Measurements from ENCODE around the gene DBF4B.
"Not testable (repeated sequence)": the region's sequence is repeated elsewhere in the genome, so short reads cannot be mapped to it uniquely, and the experiment has no call there.

Gene DBF4B

DNA sequence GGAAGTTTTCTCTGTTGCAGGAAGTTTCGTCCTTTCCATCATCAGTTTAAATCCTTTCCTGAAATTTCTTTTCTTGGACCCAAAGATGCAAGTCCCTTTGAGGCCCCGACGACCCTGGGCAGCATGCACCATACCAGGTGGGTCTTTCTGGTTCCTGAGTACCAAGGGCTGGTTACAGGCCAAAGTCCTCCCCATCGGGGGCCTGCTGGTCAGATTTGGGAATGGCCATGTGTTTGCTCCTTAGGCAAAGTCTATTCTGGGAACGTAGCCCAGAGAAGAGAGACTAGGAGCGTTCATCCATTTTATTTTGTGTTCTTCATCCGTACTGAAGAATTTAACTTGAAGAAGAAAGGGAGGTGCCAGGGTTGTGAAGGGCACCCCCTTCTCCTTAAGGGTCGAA is 32.9 kb downstream of the DBF4B start:
- DNase-seq (ENCODE audit: low read depth in 1 of 2, low spot score in 1 of 2), result no peak
- in situ Hi-C loops (cut with HindIII; ENCODE audit: low pct_unique_long_range_greater_than_20kb, low sequenced_read_pairs), result no loop called here
- TF ChIP-seq JUND (IDR thresholded peaks at IDR 0.05; ENCODE audit: low read depth), result no peak

DNA sequence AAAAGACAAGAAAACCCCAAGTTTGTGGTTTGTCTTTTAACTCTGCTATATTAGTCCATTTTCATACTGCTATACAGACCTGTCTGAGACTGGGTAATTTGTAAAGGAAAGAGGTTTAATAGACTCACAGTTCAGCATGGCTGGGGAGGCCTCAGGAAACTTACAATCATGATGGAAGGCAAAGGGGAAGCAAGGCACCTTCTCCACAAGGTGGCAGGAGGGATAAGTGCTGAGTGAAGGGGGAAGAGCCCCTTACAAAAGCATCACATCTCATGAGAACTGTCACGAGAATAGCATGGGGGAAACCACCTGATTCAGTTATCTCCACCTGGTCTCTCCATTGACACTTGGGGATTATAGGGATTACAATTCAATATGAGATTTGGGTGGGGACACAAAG is 36.8 kb downstream of the DBF4B start:
- no peak for TF ChIP-seq JUND (IDR thresholded peaks at IDR 0.05; ENCODE audit: low read depth)
- DNase-seq (ENCODE audit: low read depth in 1 of 2, low spot score in 1 of 2), result no peak
- in situ Hi-C loops (cut with HindIII; ENCODE audit: low pct_unique_long_range_greater_than_20kb, low sequenced_read_pairs), result no loop called here

DNA sequence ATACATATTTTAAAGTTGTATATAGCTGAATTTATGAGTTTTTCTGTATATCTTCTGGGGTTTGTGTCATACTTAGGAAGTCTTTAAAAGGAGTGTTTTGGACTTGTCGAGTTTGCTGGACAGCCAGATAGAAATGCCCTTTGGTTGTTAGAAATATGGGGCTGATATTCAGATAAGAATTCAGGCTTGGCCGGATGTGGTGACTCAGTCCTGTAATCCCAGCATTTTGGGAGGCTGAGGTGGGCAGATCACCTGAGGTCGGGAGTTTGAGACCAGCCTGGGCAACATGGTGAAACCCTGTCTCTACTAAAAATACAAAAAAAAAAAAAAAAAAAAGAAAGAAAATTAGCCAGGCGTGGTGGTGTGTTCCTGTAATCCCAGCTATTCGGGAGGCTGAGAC is 37.3 kb downstream of the DBF4B start:
- DNase-seq (ENCODE audit: low read depth in 1 of 2, low spot score in 1 of 2); in situ Hi-C loops (cut with HindIII; ENCODE audit: low pct_unique_long_range_greater_than_20kb, low sequenced_read_pairs): not testable (repeated sequence)

DNA sequence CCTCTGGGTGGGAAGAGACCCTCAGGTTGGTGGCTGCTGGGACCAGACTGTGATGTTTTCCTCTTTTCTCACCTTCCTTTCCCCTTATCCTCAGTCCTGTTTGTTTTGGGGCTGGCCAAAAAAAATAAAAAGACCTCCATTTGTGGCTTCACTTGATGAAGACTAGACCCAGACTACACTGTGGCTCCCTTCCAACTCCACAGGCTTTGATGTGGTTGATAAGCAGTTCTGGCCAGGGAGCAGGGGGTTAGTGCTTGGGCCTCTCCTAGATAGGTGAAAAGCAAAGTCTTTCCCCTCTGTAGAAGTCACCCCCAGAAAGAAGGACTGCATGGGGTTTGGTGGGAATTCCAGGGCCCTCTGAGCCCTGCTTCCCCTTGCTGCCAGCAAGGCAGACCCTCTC is 39.1 kb downstream of the DBF4B start:
- in situ Hi-C loops (cut with HindIII; ENCODE audit: low pct_unique_long_range_greater_than_20kb, low sequenced_read_pairs), result no loop called here
- DNase-seq (ENCODE audit: low read depth in 1 of 2, low spot score in 1 of 2), result no peak
- TF ChIP-seq JUND (IDR thresholded peaks at IDR 0.05; ENCODE audit: low read depth), result no peak

DNA sequence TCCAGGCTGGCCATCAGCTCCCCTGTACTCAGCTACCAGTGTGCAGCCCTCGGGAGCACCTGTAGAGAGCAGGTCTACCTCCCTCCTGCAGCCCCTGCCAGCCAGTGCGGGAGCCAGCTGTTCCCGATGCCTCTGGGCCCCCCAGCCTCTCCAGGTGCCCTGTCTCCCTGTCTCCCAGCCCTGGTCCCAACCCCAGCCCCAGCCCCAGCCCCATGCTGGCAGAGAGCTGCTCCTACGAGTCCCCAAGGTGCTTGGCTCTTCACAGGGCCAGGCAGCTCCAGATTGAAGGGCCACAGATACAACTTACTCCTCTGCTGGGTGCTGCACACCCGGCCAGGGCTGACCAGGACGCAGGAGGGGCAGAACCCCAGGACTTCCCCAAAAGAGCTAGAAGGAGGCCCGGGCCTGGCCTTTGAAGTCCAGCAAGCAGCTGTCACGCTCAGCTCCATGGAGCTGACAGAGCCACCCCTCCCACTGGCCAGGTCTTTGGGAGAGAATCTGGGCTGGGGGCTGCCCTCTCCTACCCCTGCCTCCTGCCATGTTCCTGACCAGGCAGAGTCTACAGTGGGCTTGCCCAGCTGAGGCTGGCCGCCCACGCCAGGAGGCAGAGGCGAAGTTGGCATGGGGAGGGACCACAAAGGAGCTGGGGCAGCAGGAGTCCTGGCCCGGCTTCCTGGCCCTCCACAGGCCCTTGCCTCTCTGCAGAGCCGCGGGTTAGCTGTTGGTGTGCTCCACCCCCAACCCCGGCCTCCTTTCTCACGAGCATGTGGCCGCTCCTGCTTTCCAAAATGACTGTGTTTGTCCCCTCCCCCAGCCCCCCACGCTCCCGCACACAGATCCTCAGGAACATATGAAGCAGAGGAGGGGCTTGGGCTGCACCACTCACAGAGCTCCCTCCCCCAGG is 40.9 kb downstream of the DBF4B start:
- TF ChIP-seq JUND (IDR thresholded peaks at IDR 0.05; ENCODE audit: low read depth), result no peak
- in situ Hi-C loops (cut with HindIII; ENCODE audit: low pct_unique_long_range_greater_than_20kb, low sequenced_read_pairs), result no loop called here
- no peak for DNase-seq (ENCODE audit: low read depth in 1 of 2, low spot score in 1 of 2)

DNA sequence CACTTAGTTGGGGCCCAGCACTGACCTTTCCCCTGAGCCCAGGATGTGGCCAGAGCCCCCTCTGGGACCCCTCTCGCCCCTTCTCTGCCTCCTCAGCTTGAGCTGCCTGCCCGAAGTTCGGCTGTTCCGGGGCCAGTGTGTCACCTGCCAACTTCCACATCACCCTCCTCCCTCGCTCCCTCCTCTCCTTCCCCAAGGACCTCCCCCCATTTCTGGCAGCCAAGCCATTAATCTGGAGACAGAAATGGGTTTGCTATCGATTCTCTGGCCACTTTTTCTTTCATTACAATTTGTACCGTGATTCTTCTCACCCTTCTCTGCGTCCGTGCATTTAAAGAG is 41.5 kb downstream of the DBF4B start:
- no peak for DNase-seq (ENCODE audit: low read depth in 1 of 2, low spot score in 1 of 2)
- TF ChIP-seq JUND (IDR thresholded peaks at IDR 0.05; ENCODE audit: low read depth), result no peak
- in situ Hi-C loops (cut with HindIII; ENCODE audit: low pct_unique_long_range_greater_than_20kb, low sequenced_read_pairs), result no loop called here

DNA sequence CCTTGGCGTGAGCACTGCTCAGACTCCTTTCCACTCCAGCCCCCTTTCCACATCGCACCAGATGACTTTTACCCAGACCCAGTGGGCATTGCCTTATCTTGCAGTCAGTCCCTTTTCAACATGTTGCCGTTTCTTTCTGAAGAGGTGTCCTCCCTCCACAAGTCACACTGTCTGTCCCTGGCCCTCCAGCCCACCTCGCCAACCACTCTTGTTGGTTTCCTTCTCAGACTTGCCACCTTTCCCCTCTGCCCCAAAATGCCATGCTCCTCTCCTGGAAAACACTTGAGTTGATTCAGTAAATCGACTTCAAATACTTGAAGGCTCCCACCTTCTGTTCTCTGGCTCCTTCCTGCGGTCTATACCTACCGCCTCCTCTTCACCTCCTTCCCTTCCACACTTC is 42.9 kb downstream of the DBF4B start:
- DNase-seq (ENCODE audit: low read depth in 1 of 2, low spot score in 1 of 2), result no peak
- no peak for TF ChIP-seq JUND (IDR thresholded peaks at IDR 0.05; ENCODE audit: low read depth)
- in situ Hi-C loops (cut with HindIII; ENCODE audit: low pct_unique_long_range_greater_than_20kb, low sequenced_read_pairs), result no loop called here

DNA sequence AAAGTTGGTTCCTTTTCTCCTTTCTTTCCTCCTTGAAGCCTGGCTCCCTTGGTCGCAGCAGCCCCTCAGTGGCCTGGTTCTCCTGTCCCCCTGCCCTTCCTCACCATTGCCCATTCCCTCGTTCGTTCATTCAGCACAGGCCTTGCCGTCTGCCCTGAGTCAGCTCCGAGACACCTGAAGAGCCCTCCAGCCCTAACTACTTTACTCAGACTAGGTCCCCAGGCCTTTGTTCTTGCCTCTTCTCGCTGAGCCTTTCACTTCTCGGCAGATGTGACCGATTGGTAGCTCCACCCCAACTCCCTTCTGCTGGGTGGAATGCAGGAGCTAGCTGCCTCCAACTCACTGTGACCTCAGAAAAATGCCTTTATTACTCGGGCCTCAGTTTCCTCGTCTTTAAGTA is 43.3 kb downstream of the DBF4B start:
- no peak for TF ChIP-seq JUND (IDR thresholded peaks at IDR 0.05; ENCODE audit: low read depth)
- no peak for DNase-seq (ENCODE audit: low read depth in 1 of 2, low spot score in 1 of 2)
- in situ Hi-C loops (cut with HindIII; ENCODE audit: low pct_unique_long_range_greater_than_20kb, low sequenced_read_pairs), result no loop called here

DNA sequence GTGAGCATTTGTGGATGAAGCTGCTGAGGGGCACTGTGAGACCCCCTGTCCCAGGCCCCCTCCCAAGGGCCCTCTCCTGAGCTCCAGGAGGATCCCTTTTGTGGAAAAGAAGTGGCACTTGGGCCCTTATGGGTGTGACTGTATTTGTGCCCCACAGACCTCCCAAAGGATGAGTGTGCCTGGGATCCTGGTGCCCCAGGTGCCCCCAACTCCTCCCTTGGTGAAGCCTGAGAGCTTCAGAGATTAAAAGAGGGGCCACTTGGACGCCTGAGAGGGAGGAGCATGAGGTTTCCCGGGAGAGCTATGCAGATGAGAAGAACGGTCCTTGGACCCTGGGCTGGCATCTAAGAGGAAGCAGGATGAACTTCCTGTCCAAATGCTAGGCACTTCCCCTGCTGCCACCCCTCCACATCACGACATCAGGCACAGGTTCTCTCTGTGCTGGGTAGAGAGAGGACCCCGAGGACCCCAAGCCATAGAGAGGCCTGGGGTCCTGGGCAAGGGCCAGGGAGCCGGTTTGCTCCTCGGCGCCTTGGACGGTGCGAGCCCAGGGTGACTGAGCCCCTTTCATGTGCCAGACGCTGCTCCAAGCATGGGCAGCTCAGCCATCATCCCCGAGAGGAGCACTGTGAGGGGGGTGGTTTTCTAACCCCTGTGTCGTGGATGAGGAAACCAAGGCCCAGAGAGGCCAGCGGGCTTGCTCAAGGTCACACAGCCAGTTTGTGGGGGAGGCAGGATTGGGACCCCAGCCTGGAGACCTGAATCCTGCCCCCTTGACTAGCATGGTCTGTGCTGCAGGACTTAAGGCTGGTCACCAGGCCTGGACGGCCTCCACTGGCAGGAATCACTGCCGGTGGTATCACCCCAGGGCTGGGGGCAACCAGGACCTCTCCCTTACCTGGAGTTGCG is 44.7 kb downstream of the DBF4B start:
- no peak for TF ChIP-seq JUND (IDR thresholded peaks at IDR 0.05; ENCODE audit: low read depth)
- DNase-seq (ENCODE audit: low read depth in 1 of 2, low spot score in 1 of 2), result no peak
- in situ Hi-C loops (cut with HindIII; ENCODE audit: low pct_unique_long_range_greater_than_20kb, low sequenced_read_pairs), result no loop called here

DNA sequence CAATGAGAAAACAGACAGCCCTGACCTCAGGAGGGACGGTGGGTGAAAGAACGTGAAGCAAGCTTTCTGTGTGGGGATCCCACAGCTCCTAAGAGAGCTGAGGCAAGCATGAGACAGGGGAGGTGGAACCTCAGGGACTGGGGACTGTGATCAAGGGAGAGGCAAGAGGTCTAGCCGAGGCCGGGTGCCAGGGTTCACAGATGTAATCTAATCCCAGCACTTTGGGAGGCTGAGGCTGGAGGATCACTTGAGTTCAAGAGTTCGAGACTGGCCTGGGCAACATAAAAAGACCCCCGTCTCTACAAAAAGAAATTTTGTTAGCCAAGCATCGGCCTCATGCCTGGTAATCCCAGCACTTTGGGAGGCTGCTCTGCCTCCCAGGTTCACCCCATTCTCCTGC is 45.8 kb downstream of the DBF4B start:
- in situ Hi-C loops (cut with HindIII; ENCODE audit: low pct_unique_long_range_greater_than_20kb, low sequenced_read_pairs), result no loop called here
- DNase-seq (ENCODE audit: low read depth in 1 of 2, low spot score in 1 of 2), result no peak
- no peak for TF ChIP-seq JUND (IDR thresholded peaks at IDR 0.05; ENCODE audit: low read depth)

DNA sequence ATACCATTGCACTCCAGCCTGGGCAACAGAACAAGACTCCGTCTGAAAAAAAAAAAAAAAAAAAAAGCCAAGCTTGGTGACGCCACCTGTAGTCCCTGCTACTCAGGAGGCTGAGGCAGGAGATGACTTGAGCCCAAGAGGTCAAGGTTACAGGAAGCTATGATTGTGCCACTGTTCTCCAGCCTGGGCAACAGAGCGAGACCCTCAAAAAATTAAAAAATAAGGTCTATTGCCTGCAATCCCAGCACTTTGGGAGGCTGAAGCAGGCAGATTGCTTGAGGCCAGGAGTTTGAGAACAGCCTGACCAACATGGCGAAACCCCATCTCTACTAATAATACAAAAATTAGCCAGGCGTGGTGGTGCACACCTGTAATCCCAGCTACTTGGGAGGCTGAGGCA is 46.7 kb downstream of the DBF4B start:
- DNase-seq (ENCODE audit: low read depth in 1 of 2, low spot score in 1 of 2); in situ Hi-C loops (cut with HindIII; ENCODE audit: low pct_unique_long_range_greater_than_20kb, low sequenced_read_pairs): not testable (repeated sequence)

DNA sequence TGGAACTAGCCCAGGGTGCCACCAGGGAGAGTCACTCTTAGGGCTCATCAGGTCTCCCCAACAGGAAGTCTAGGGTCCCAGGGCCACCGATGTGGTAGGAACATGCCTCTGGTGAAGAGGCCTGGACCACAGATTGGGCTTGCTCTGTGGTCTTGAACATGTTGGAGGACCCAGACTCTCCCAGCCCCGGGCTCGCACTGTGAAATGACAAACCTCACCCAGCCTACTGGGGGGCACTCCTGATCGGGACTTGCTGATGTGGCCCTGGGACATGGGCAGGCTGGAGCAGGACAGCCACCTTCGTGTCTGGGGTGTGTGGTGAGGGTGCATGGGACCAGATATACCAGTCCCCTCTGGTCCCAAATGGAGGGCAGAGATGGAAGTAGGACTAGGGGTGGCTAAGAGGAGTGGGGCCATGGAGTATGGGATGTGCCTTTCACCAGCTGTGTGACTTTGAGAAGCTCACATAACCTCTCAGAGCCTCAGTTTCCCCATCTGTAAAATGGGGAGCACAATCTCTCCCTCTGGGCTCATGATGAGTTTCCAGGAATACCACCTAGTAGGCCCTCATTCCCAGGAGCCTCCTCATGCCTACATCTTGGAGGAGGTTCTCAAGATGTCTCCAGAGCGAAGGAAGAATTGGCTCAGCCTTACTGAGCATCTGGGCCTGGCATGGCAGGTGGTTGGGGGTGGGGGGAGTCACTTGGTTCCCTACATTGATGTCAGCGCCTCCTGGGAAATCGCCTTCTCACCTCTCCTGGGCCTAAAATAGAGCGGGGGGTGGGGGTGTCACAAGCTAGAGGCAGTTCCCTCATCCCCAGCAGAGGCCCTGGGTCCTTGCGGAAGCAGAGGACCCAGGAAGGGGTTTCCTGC is 48.8 kb downstream of the DBF4B start:
- no peak for DNase-seq (ENCODE audit: low read depth in 1 of 2, low spot score in 1 of 2)
- in situ Hi-C loops (cut with HindIII; ENCODE audit: low pct_unique_long_range_greater_than_20kb, low sequenced_read_pairs), result no loop called here
- TF ChIP-seq JUND (IDR thresholded peaks at IDR 0.05; ENCODE audit: low read depth), result no peak
